Parathyroid adenoma (tissue), 2 donors: ENCODE measurements around the gene NALCN.

Source experiments
- H2AFZ ChIP-seq: fragments of 300-600 bp; sonication (generic); one replicate; pipeline ENCODE4 v1.7.0; 2017; ENCODE audit warnings: antibody characterized with exemption, mild to moderate bottlenecking
- H3K27ac ChIP-seq: fragments of 300-600 bp; sonication (generic); one replicate; pipeline ENCODE4 v1.7.0; 2017
- H3K27me3 ChIP-seq: fragments of 300-600 bp; sonication (generic); one replicate; pipeline ENCODE4 v1.7.0; 2017; ENCODE audit warnings: low read length; ENCODE audit not compliant: control insufficient read depth, insufficient read depth
- H3K36me3 ChIP-seq: fragments of 300-600 bp; sonication (generic); one replicate; pipeline ENCODE4 v1.7.0; 2017; ENCODE audit warnings: low read length; ENCODE audit not compliant: control insufficient read depth, insufficient read depth
- H3K4me1 ChIP-seq: fragments of 300-600 bp; sonication (generic); one replicate; pipeline ENCODE4 v1.7.0; 2017; ENCODE audit warnings: control low read depth
- H3K4me2 ChIP-seq: fragments of 300-600 bp; sonication (generic); one replicate; pipeline ENCODE4 v1.7.0; 2017; ENCODE audit warnings: low read length
- H3K4me3 ChIP-seq: fragments of 300-600 bp; sonication (generic); one replicate; pipeline ENCODE4 v1.7.0; 2017; ENCODE audit warnings: low read depth, low read length
- H3K79me2 ChIP-seq: fragments of 300-600 bp; sonication (generic); one replicate; pipeline ENCODE4 v1.7.0; 2017; ENCODE audit warnings: control low read depth
- H3K9ac ChIP-seq: fragments of 300-600 bp; sonication (generic); one replicate; pipeline ENCODE4 v1.7.0; 2017; ENCODE audit warnings: mild to moderate bottlenecking
- H3K9me3 ChIP-seq: fragments of 300-600 bp; sonication (generic); one replicate; pipeline ENCODE4 v1.7.0; 2017; ENCODE audit warnings: low read length; ENCODE audit not compliant: control insufficient read depth
- TF ChIP-seq, protein P1 (sequence below): fragments of 300-600 bp; sonication (generic); IDR thresholded peaks from one replicate; pipeline ENCODE4 v1.7.0; 2017; ENCODE audit warnings: antibody characterized with exemption, mild to moderate bottlenecking
- donor health status: primary hyperparathyroidism.

The NALCN gene

DNA sequence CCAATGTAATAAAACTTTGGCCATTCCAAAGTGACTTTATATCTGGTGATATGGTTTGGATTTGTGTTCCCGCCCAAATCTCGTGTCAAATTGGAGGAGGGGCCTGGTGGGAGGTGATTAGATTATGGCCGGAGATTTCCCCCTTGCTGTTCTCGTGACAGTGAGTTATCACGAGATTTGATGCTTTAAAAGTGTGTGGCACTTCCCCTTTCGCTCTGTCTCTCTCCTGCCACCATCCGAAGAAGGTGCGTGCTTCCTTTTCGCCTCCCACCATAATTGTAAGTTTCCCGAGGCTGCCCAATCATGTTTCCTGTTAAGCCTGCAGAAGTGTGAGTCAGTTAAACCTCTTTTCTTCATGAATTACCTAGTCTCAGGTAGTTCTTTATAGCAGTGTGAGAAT, 9.3 kb upstream of the NALCN start:
- no peaks in the 10 kb centered on the region for H3K9me3 ChIP-seq
- no peak overlapping the region for H3K4me3 ChIP-seq
- no peaks in the 10 kb centered on the region for H3K79me2 ChIP-seq
- H2AFZ ChIP-seq: no peak overlapping the region
- TF ChIP-seq, protein P1, sequence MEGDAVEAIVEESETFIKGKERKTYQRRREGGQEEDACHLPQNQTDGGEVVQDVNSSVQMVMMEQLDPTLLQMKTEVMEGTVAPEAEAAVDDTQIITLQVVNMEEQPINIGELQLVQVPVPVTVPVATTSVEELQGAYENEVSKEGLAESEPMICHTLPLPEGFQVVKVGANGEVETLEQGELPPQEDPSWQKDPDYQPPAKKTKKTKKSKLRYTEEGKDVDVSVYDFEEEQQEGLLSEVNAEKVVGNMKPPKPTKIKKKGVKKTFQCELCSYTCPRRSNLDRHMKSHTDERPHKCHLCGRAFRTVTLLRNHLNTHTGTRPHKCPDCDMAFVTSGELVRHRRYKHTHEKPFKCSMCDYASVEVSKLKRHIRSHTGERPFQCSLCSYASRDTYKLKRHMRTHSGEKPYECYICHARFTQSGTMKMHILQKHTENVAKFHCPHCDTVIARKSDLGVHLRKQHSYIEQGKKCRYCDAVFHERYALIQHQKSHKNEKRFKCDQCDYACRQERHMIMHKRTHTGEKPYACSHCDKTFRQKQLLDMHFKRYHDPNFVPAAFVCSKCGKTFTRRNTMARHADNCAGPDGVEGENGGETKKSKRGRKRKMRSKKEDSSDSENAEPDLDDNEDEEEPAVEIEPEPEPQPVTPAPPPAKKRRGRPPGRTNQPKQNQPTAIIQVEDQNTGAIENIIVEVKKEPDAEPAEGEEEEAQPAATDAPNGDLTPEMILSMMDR: no peak
- H3K4me2 ChIP-seq: no peak overlapping the region
- no peaks in the 10 kb centered on the region for H3K27me3 ChIP-seq
- no peak overlapping the region for H3K9ac ChIP-seq
- no peak overlapping the region for H3K27ac ChIP-seq
- H3K4me1 ChIP-seq: no peaks in the 10 kb centered on the region
- H3K36me3 ChIP-seq: no peaks in the 10 kb centered on the region

DNA sequence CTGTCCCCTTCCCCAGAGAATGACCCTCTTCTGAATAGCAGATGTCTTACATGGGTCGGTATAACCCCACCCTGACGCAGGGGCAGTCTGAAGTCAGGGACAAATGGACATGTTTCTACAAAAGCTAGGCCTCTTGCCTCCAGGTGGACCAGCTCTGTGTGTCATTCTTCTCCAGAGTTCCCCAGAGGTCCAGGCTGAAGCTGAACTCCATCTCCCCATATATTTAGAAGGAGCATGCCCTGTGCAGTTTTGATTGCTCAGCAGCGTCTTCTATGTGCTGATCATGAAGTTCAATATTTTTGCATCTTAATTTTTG, 8.8 kb upstream of the NALCN start:
- Histone ChIP-seq H3K4me2 (no peak overlapping the region), H3K27me3 (no peaks in the 10 kb centered on the region), H2AFZ (no peak overlapping the region), H3K4me3 (no peak overlapping the region), H3K27ac (no peak overlapping the region), H3K4me1 (no peaks in the 10 kb centered on the region), H3K9ac (no peak overlapping the region), H3K9me3 (no peaks in the 10 kb centered on the region), H3K79me2 (no peaks in the 10 kb centered on the region), H3K36me3 (no peaks in the 10 kb centered on the region)
- TF ChIP-seq, protein P1: no peak

DNA sequence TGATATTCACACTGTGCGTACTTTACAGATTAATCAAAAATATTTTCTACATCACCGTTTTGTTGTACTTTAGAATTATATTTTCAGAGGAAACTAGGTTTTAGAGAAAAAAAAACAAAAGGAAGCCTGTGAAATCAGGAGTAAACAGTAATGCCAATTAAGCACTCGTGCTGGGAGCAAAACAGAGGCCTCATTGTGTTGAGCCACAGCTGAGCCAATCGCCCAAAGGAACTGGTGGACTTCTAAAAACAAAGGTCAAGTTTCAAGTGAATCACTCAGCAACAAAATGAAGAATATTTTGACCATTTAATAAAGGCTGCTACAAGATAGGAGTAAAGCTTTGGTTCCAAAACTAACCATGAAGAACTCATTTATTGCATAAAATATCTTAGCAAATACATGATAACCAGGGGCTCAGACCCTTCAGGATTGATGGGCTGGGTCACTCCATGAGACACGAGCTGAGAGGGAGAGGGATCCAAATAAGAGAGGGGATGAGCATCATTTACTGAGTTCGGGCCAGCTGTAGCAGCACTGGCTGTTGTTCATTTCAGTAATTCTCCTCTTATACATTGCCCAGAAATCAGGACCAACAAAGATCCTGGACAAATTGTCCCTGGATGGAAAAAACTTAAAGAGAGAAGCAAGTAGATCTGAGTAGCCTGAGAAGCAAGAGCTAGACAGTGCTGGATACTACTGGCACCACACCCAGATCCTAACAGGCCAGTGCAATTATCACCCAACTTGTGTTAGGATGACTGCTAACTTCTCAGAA, 8.3 kb upstream of the NALCN start:
- Histone ChIP-seq H3K36me3 (no peaks in the 10 kb centered on the region), H3K4me3 (no peak overlapping the region), H3K4me2 (no peak overlapping the region), H3K9ac (no peak overlapping the region), H3K27me3 (no peaks in the 10 kb centered on the region), H2AFZ (no peak overlapping the region), H3K9me3 (no peaks in the 10 kb centered on the region), H3K27ac (no peak overlapping the region), H3K4me1 (no peaks in the 10 kb centered on the region), H3K79me2 (no peaks in the 10 kb centered on the region)
- TF ChIP-seq, protein P1: no peak

GRCh38 chr13:101423872-101424271, 7.6 kb upstream of the NALCN start:
- Histone ChIP-seq H3K27me3 (no peaks in the 10 kb centered on the region), H3K9ac (no peak overlapping the region), H2AFZ (no peak overlapping the region), H3K27ac (no peak overlapping the region), H3K79me2 (no peaks in the 10 kb centered on the region), H3K4me3 (no peak overlapping the region), H3K36me3 (no peaks in the 10 kb centered on the region), H3K4me1 (no peaks in the 10 kb centered on the region), H3K4me2 (no peak overlapping the region), H3K9me3 (no peaks in the 10 kb centered on the region)
- TF ChIP-seq, protein P1: no peak

GRCh38 chr13:101417501-101417900, 1.2 kb upstream of the NALCN start:
- Histone ChIP-seq H3K79me2 (no peaks in the 10 kb centered on the region), H3K4me1 (no peaks in the 10 kb centered on the region), H3K4me3 (no peak overlapping the region), H2AFZ (no peak overlapping the region), H3K9ac (no peak overlapping the region), H3K9me3 (no peaks in the 10 kb centered on the region), H3K36me3 (no peaks in the 10 kb centered on the region), H3K4me2 (no peak overlapping the region), H3K27me3 (no peaks in the 10 kb centered on the region), H3K27ac (no peak overlapping the region)
- TF ChIP-seq, protein P1: no peak
